Transverse colon (tissue), 4 donors: ENCODE measurements around the gene BLTP3B. TPM values are rescaled to one million over a fixed set of nuclear protein-coding genes. Genes with fewer than 3 reads are reported as not detected.
A peak's percentile ranks its signal among the peaks of the same experiment; 100 is the strongest.

Experiments
- DNase-seq: peaks from one replicate; pipeline ENCODE4 v3.0.0-alpha.2; 2019
- H3K27ac ChIP-seq, 4 donors: fragments of 200-600 bp; sonication (generic); 2 replicates each; pipeline ENCODE4 v1.5.1; 2016 to 2018; ENCODE audit warnings: inconsistent platforms in 4 of 4
- H3K27me3 ChIP-seq: fragments of 200-600 bp; sonication (generic); 2 replicates; pipeline ENCODE4 v1.5.1; 2017; ENCODE audit warnings: inconsistent platforms
- H3K36me3 ChIP-seq, 4 donors: fragments of 200-600 bp; sonication (generic); 2 replicates each; pipeline ENCODE4 v1.5.1; 2017 to 2019; ENCODE audit warnings: inconsistent platforms in 4 of 4
- H3K4me1 ChIP-seq, 4 donors: fragments of 200-600 bp; sonication (generic); 2 replicates each; pipeline ENCODE4 v1.5.1; 2017 to 2020; ENCODE audit warnings: inconsistent platforms in 4 of 4
- H3K4me3 ChIP-seq, 4 donors: fragments of 200-600 bp; sonication (generic); 1 replicate in 1 of 4; 2 replicates in 3 of 4; pipeline versions ENCODE4 v1.5.1 to v1.6.1; 2017 to 2019; ENCODE audit warnings: inconsistent platforms in 4 of 4
- H3K9me3 ChIP-seq, 2 donors: fragments of 200-600 bp; sonication (generic); 2 replicates each; pipeline ENCODE4 v1.5.1; 2017 to 2019; ENCODE audit warnings: inconsistent platforms in 2 of 2
- CTCF ChIP-seq, 5 experiments: fragments of 200-600 bp in 3 of 5; fragments of 450-650 bp in 2 of 5; sonication (generic) in 3 of 5; IDR thresholded peaks; 1 replicate in 2 of 5; 2 replicates in 3 of 5; pipeline ENCODE4 v1.5.1; 2016 to 2017; ENCODE audit warnings: antibody characterized with exemption in 5 of 5, inconsistent platforms in 3 of 5, mild to moderate bottlenecking in 2 of 5, moderate library complexity in 1 of 5
- EP300 ChIP-seq: sonication (generic); formaldehyde crosslinking; IDR thresholded peaks from one replicate; pipeline ENCODE4 v1.6.1; 2017; ENCODE audit warnings: antibody characterized with exemption, low read depth
- POLR2A ChIP-seq: fragments of 450-650 bp; IDR thresholded peaks from one replicate; pipeline ENCODE4 v1.6.1; 2016; ENCODE audit warnings: antibody characterized with exemption, mild to moderate bottlenecking, moderate library complexity
- POLR2AphosphoS5 ChIP-seq, 3 donors: sonication (generic); formaldehyde crosslinking; IDR thresholded peaks; one replicate each; pipeline ENCODE4 v1.6.1; 2016; ENCODE audit warnings: antibody characterized with exemption in 3 of 3
- WGBS, 2 donors: methylation state at CpG; one replicate each; pipeline ENCODE4 v1.1.5; 2018; ENCODE audit warnings: low coverage in 1 of 2; 5-methylcytosine and 5-hydroxymethylcytosine counted together
- in situ Hi-C, 4 donors: fragments of 200-750 bp; cut with MboI; loops; one replicate each; pipeline versions ENCODE4 v1.15.0 to v1.15.1; 2017; ENCODE audit warnings: low sequenced_read_pairs in 3 of 4, low pct_ligation_motif_present in 1 of 4, low pct_unique_long_range_greater_than_20kb in 1 of 4
- intact Hi-C: fragments of 100-400 bp; cut with DNase I; formaldehyde crosslinking; loops from one replicate; pipeline ENCODE4 v1.15.1; 2023; ENCODE audit warnings: low total_unique reads
- total RNA-seq, 4 donors: library from RNA; depleted of rRNA; stranded (reverse); fragments of >200 nt; gene quantifications; one replicate each; pipeline ENCODE4 v1.1.0, GENCODE V29; 2016

BLTP3B gene
- total RNA-seq, 4 donors from 2014 or later = 3.8 to 44.1 (median 31.5) TPM

- Histone ChIP-seq H3K27ac (peak overlapping the region in 3 of 4 donors; percentile 16 to 46 (median 32)), H3K27me3 (no peaks in the 10 kb centered on the region), H3K36me3 (no peaks in the 10 kb centered on the region), H3K4me3 (no peak overlapping the region), H3K9me3 (no peaks in the 10 kb centered on the region), H3K4me1 (peaks cover 9 to 22% (median 15%) of the 10 kb centered on the region in 4 donors)
- intact Hi-C loops = no loop called here
- DNase-seq = peak; percentile 29
- in situ Hi-C loops = no loop called here
- 19 to 20% methylated on average over 1 of the region's 1 CpG for WGBS, 2 donors
- TF ChIP-seq POLR2AphosphoS5 (IDR thresholded peaks at IDR 0.05) (no peak), CTCF (IDR thresholded peaks at IDR 0.05) (peak in 4 of 5 experiments; percentile 8 to 24 (median 22))
Observed at GRCh38 chr12:100128512-100128908, 14.2 kb downstream of the BLTP3B start.

- intact Hi-C loops (no loop called here), in situ Hi-C loops (no loop called here)
- DNase-seq = no peak
- Histone ChIP-seq H3K4me3 (no peak overlapping the region), H3K27me3 (no peaks in the 10 kb centered on the region), H3K4me1 (peaks cover 10 to 22% (median 15%) of the 10 kb centered on the region in 4 donors), H3K27ac (peak overlapping the region in 3 of 4 donors; percentile 16 to 46 (median 32)), H3K9me3 (no peaks in the 10 kb centered on the region), H3K36me3 (no peaks in the 10 kb centered on the region)
- WGBS, 2 donors = 24 to 43% methylated on average over 1 of the region's 1 CpG
- TF ChIP-seq POLR2A = no peak
- peak in 1 of 3 donors; percentile 11 for TF ChIP-seq POLR2AphosphoS5 (IDR thresholded peaks at IDR 0.05)
- TF ChIP-seq CTCF (IDR thresholded peaks at IDR 0.05) = no peak
Observed at GRCh38 chr12:100127766-100128511, 14.7 kb downstream of the BLTP3B start.

- no peak for DNase-seq
- intact Hi-C loops (no loop called here), in situ Hi-C loops (no loop called here)
- Histone ChIP-seq H3K4me3 (no peak overlapping the region), H3K27me3 (no peaks in the 10 kb centered on the region), H3K9me3 (peaks cover 5% of the 10 kb centered on the region in 2 donors), H3K36me3 (no peaks in the 10 kb centered on the region), H3K4me1 (peaks cover 8 to 19% (median 12%) of the 10 kb centered on the region in 4 donors), H3K27ac (no peak overlapping the region)
- TF ChIP-seq POLR2AphosphoS5 (IDR thresholded peaks at IDR 0.05) = no peak
- TF ChIP-seq EP300 = no peak
- TF ChIP-seq POLR2A = no peak
- TF ChIP-seq CTCF (IDR thresholded peaks at IDR 0.05) = no peak
- 72 to 86% methylated on average over 3 to 8 of the region's 8 CpGs for WGBS, 2 donors
Observed at GRCh38 chr12:100123316-100124095, 19.2 kb downstream of the BLTP3B start.

GRCh38 chr12:100120355-100120754, 22.3 kb downstream of the BLTP3B start:
- TF ChIP-seq EP300 (no peak), POLR2AphosphoS5 (IDR thresholded peaks at IDR 0.05) (no peak), CTCF (IDR thresholded peaks at IDR 0.05) (no peak)
- in situ Hi-C loops (no loop called here), intact Hi-C loops (no loop called here)
- H3K4me1 ChIP-seq = peaks cover 0 to 5% (median 1%) of the 10 kb centered on the region in 4 donors
- H3K36me3 ChIP-seq = no peaks in the 10 kb centered on the region
- 97 to 100% methylated on average over 1 of the region's 1 CpG for WGBS, 2 donors
- H3K27ac ChIP-seq = no peak overlapping the region
- peaks cover 5% of the 10 kb centered on the region in 2 donors for H3K9me3 ChIP-seq
- H3K4me3 ChIP-seq = no peak overlapping the region
- no peaks in the 10 kb centered on the region for H3K27me3 ChIP-seq
- no peak for DNase-seq
